Stimulated activated CD8-positive, alpha-beta memory T cell treated with anti-CD3 and anti-CD28 coated beads, Interleukin-4, amount 100 ng/mL, for 24 hours (primary cell): ENCODE measurements around the gene ASB1.

Experiments used
- DNase-seq: peaks from one replicate; pipeline ENCODE4 v3.0.0-alpha.2; 2020; ENCODE audit warnings: low read depth

ASB1 gene

DNA sequence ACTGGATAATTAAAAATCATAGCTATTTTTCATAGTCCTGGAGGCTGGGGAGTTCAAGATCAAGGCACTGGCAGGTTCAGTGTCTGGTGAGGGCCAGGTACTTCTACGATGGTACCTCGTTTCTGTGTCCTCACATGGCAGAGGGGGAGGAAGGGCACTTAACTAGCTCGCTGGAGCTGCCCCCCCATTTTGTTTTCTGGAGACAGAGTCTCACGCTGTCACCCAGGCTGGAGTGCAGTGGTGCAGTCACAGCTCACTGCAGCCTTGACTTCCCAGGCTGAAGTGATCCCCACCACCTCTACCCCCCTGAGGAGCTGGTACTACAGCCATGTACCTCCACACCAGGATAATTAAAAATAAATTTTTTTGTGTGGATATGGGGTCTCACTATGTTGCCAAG lies 40.3 kb downstream of the ASB1 start:
- DNase-seq = no peak

DNA sequence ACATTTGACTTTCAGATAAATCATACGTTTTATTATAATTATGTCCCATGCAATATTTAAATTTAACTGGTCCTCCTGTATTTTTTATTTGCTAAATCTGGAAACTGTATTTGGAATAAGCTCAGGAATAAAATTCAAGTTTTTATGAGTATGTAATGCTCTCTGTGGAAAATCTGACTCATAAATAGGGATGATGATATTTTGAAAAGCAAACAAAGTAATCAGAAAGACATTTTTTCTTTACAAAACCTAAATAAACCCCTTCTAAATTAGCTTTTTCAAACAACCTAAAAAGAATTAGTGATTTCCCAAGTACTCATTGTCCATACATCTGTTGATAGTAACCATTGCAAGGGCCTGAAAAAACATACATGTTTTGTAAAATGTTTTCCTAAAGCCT lies 41.1 kb downstream of the ASB1 start:
- DNase-seq = no peak

DNA sequence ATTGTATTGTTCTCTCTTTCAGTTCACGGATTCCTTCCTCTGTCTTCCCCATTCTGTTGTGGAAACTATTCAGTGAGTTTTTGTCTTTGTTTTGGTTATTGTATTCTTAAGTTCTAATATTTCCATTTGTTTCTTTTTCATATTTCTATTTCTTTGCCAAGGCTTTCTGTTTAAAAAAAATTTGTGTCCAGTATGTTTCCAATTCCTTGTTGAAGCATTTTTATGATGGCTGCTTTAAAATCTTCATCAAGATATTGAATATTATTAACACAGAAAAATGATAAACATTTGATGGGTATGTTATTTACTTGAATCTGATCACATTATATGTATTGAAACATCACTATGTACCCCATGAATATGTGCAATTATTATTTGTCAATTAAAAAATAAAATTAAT lies 42.4 kb downstream of the ASB1 start:
- DNase-seq = no peak

DNA sequence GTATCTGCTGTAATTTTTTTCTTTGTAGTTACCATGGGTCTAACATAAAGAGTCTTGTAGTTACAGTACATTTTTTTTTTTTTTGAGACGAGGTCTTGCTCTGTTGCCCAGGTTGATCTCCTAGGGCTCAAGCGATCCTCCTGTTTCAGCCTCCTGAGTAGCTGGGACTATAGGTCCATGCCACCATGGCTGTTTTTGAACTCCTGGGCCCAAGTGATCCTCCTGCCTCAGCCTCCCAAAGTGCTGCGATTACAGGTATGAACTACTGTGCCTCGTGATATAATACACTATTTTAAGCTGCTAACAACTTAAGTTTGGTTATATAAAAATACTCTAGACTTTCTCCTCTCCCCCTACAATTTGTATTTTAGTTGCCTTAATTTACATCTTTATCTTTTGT lies 46.3 kb downstream of the ASB1 start:
- DNase-seq = no peak

DNA sequence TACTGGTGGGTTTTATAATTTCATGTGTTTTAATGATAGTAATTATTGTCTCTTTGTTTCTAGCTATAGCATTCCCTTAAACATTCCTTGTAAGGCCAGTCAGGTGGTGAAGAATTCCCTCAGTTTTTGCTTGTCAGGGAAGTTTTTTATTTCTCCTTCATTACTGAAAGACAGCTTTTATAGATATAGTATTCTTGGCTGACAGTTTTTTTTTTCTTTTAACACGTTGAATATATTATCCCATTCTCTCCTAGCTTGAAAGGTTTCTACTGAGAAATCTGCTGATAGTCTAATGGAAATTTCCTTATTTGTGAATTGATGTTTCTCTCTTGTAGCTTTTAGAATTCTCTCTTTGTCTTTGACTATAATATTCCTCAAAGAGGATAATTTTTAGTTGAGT lies 46.8 kb downstream of the ASB1 start:
- DNase-seq = no peak

DNA sequence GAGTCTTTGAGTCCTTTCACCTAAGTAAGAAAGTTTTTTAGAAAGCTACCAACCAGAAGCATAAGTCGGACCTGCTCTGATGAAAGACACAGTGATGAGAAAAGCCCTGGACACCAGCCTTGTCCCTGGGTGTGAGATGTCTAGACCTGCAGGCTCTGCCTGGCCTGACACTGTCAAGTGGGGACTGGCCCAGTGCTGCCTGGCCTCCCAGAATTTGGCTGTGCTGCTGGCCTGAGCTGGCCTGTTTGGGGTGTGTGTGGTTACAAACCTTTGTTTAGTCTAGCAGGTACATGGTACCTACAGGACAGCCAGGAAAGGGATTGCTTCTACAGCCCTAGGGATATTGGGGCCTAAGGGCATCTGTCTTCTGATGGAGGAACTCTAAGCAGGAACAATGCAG lies 48.3 kb downstream of the ASB1 start:
- DNase-seq = no peak

DNA sequence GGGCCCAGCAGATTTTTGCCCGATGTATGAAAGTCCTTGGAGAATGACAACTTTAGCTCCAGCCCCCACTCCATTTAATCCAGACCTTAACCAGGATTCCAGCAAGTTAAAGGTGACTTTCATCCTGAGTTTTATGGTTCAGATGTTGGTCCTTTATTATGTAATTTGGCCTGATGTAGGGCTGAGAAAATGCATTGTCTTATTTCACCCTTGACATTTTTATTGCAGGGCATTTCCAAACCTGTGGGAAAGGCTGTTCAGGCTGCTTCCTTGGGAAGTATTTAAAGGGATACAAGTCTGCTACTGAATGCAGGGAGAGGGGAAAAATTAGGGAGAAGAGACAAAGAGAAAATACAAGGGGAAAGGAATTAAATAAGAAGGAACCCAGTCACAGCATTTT lies 48.8 kb downstream of the ASB1 start:
- no peak for DNase-seq

DNA sequence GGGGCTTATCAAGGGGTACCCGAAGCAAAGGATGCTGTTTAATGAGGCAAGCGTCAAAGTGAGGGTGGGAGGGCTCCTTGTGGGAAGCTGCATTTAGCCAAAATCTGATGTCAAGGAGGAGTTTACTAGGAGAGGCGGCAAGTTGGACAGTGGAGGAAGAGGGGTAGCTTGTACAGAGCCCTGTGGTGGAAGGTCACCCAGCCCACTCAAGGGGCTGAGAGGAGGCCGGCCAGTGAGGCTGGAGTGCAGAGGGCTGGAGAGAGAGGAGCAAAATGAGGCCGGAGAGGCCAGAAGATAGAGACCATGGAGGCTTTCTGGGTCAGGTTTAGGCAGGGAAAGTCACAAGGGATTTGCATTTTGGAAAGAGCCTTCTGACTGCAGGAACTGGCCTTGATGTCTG lies 49.5 kb downstream of the ASB1 start:
- no peak for DNase-seq

DNA sequence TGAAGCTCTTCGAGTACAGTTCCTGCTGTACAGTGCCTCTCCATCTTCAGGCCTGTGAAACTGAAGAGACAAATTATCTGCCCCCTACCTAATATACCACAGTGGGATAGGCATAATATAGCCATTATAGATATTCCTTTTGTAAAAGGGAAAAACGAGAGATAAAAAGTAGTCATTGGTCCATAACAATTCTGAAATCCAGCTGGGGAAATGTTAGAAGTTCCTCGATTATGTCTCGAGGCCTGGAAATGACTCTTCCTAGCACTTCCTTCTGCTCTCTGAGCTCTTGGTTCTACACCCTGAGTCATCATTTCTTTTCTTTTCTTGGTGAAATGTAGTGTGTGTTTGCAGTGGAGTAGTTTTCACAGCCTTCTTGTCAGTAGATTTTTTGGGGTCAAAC lies 51.5 kb downstream of the ASB1 start:
- no peak for DNase-seq

DNA sequence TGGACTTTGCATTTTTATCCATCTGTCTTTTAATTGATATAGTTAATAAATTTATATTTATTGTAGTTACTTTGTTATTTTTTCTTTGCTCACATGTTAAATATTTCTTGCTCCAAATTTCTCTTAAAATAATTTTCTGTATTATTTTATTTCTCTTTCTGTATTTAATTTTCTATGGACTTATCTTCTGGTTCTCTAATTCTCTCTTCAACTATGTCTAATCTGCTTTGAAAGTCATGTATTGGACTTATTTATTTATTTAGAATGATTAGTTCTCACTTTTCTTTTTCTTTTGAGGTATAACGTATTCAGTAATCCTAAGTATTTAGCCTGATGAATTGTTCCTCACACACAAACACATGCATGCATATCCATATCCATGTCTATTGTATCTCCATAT lies 53.1 kb downstream of the ASB1 start:
- DNase-seq = no peak

DNA sequence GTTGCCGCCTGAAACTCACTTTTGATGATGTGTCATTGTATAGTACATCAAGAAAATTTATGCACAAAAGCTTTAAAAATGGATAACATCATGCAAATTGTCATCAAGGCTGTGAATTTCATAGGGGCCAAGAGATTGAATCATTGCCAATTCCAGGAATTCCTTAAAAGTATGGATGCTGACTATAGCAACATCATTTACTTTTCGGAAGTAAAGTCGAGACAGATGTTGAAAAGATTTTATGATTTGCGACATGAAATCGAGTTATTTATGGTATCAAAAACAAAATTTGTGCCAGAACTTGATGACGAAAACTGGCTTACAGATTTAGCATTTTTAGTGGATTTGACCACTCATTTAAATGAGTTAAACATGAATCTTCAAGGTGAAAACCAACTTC lies 56.3 kb downstream of the ASB1 start:
- DNase-seq = no peak

DNA sequence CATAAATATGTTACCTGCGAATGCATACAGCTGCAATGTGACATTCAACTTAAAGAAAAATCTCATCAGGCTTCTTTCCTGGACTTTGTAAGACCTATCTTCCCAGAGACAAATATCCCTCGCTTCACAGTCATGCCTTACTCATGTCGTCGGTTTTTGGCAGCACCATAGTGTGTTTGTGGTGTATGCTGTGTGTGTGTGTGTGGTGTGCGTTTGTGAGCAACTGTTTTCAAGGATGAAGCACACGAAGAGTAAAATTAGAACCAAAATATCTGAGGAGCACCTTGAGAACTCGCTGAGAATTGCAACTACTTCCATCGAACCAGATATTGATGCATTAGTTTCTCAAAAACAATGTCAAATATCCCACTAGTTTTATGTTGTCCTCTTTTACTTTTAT lies 56.9 kb downstream of the ASB1 start:
- DNase-seq = no peak

DNA sequence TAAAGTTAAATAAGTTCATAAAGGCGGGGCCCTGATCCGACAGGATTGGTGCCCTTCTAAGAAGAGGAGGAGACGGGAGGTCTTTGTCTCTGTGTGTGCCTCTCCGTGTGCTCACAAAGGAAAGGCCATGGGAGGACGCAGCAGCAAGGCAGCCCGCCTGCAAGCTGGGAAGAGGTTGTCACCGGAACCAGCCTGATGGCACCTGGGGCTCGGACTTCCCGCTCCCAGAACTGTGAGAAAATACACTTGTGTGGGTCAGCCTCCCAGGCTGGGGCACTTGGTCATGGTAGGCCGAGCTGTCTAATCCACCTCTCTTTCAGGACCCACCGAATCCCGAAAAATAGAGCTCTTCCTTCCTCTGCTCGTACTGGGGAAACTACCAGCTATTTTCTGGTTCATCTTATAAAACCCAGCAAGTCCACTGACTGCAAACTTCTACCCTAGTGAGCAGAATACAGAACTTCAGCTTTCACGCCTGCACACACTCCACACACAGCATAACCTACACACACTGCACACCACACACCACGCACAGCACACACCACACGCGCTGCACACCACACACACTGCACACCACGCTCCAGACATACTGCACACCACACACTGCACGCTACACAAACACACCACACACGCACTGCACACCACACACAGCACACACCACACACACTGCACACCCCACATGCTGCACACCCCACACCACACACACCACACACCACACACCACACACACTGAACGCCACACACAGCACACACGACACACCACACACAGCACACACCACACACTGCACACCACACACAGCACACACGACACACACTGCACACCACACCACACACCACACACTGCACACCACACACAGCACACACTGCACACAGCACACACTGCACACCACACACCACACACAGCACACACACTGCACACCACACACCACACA lies 58.1 kb downstream of the ASB1 start:
- no peak for DNase-seq

DNA sequence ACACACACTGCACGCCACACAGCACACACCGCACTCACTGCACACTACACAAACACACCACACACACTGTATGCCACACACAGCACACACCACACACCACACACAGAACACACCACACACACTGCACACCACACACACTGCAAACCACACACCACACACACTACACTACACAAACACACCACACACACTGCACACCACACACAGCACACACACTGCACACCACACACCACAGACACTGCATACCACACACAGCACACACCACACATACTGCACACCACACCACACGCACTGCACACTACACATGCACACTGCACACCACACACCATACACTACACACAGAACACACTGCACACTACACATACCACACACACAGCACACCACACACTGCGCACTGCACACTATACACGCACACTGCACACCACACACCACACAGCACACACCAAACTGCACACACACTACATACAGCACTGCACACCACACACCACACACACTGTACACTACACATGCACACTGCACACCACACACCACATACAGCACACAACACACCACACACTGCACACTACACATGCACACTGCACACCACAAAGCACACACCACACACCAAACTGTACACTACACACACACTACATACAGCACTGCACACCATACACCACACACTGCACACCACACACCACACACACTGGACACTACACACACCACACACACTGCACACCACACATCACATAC lies 59.6 kb downstream of the ASB1 start:
- DNase-seq = no peak

DNA sequence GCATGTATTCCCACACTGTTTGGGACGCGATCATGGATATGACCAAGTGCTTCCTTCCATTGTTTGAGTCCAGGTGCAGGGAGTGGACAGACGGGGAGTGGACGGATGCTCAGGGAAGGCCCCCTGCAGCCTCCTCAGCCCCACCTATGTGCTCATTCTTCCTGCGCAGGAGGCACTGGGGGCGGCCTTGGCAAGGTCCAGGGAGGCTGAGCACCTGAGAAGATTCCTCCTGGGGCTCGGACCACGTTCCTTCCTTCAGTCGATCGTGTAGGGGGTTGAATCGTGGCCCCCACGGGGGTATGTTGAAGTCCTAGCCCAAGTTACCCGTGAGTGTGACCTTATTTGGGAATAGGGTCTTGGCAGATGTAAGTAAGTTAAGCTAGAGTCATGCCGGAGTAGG lies 60.4 kb downstream of the ASB1 start:
- DNase-seq = no peak

DNA sequence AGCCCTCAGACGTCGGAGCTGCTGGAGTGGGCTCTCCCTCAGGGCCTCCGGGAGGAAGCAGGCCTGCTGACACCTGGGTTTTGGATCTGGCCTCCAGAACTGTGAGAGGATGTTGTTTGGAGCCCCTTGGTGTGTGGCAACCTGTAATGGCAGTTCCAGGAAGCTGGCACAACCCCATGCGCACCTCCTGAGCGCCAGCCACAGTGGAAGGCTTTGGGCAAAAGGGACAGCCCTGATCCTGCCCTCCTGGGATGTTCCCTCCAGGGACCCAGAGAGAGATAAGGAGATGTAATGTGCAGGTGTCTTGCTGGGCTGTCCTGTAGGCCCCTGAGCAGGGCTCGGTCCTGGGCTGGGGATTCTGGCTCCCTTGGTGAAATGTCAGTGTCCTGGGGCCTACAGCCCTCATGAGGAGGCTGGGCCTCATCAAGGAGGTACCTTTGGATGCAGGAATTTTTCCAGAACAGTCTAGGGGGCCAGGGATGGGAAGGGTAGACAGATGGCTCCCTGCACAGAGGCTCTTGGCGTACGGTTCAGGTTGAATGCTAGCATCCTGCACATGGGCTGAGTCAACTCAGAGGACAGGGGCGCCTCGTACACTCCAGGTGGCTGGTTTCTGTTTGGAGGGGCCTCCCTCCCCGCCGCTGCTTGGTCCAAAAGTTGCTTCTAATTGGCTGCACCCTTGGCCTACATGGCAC lies 61.1 kb downstream of the ASB1 start:
- no peak for DNase-seq

DNA sequence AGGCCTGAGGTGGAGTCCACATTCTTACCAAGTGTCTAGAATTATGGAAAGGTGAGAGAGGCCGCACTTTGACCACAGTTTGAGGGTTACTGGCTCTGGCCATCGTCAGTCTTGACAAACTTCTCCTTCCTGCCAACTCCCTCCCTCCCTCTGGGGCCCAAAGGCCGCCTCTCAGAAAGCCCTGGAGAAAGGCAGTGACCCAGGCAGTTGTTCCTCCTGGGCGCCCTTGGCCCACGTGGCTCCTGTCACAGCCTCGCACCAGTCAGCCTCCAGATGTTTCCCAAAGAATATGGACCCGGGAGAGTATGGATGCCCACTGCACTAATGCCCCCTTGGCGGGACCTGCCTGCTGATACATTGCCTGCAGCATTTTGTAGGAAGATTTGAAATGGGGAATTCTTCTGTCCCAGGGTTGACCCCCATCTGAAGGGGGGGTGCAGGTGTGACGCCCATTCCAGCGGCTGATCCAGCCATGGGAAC lies 61.7 kb downstream of the ASB1 start:
- no peak for DNase-seq

DNA sequence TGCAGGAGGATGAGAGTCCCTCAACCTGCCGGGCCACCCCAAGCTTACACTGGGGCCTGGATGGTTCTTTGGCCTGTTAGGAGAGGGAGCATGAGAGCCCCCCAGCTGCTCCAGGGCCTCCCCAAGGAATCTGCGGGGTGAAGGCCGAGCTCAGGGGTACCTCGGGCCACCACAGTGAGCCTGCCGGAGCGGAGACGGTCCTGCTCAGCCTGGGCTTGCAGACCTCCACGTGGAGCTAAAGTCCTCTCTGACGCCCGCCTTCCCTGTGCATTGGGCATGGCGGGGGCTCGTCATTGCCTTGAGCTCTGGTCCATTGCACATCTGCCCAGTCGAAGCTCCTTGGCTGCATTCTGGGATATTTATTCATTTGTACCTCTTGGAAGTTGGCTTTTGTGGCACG lies 62.7 kb downstream of the ASB1 start:
- no peak for DNase-seq

DNA sequence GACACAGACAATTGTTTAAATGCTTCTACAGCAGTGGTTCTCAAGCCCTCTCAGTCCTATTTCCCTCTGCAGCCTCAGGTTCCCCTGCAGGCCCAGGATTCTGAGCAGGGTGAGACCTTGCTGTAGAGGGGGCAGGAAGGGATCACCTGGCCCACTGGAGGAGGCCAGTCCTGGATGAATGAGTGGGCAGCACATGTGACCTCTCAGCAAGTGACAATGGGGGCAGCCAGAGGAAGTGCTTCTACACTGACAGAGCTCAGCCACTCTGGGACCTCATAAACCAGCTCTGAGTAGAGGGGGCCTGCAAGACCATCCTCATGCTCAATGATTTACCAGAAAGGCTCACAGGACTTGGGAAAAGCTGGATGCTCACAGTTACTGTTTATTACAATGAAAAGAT lies 63.2 kb downstream of the ASB1 start:
- no peak for DNase-seq

DNA sequence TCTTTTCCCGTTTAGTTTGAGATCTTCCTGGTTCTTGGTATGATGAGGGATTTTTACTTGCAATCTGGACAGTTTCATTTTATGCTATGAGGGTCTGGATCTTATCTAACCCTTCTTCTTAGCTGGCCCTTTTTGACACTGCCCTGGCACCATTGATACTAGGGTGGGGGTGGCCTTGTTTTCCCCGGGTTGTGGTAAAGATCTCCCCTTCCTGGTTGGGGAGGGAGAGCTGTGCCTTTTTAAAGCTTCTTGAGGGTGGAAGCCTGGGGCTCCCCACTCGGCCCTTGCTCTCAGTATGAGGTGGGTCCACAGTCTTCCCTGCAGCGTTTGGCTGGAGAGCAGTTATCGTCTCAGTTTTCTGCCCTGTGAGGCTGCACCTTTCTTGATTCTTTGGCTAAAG lies 66.1 kb downstream of the ASB1 start:
- no peak for DNase-seq

DNA sequence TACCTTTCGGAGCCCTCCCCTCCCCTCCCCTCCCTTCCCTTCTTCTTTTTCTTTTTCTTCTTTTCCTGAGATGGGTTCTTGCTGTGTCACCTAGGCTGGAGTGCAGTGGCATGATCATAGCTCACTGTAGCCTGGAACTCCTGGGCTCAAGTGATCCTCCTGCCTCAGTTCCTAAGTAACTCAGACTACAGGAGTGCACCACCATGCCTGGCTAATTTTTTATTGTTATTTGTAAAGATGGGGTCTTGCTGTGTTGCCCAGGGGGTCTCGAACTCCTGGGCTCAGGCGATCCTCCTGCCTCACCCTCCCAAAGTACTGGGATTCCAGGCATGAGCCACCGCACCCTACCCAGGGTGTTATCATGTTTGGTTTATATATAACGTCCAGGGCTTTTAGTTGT lies 66.7 kb downstream of the ASB1 start:
- no peak for DNase-seq

DNA sequence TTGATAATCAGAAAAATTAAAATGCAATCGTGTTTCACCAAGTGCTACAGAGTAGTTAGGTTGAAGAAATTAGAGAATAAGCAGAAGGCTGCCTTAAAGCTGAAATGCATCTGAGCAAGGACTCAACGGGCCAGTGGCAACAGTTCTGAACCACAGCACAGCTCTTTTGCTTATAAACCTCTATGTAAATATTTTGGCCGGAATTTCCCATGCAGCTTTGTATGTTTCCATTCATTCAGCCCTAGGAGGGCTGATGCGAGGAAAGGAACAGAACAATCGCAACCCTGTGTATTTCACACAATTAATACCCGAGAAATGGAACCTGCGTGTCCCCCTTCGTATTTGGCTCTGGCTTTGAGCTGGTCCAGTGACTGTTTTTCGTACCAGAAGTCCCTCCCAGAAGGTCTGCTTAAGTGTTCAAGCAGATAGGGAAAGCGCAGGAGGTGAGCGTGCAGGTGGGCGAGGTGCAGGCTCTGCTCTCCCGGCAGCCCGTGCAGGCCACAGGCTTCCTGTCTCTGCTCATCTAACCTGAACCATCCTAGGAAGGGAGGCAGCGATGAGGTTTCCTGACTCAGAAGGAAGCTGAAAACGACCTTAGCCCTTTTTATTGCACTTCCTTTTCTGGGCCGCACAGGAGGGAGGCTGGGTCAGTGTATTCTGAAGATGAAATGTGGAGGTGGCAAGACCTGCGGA lies 67.3 kb downstream of the ASB1 start:
- no peak for DNase-seq
